ENCODE results near the gene TMEM141.

- TF ChIP-seq POLR2AphosphoS5 (IDR thresholded peaks at IDR 0.05) (no peak), CTCF (IDR thresholded peaks at IDR 0.05) (no peak), POLR2A (IDR thresholded peaks at IDR 0.05) (no peak)
Observed at GRCh38 chr9:136746155-136746490, 45.0 kb upstream of the TMEM141 start.
